ENCODE measurements around the gene CDH13.

Gene CDH13

DNA sequence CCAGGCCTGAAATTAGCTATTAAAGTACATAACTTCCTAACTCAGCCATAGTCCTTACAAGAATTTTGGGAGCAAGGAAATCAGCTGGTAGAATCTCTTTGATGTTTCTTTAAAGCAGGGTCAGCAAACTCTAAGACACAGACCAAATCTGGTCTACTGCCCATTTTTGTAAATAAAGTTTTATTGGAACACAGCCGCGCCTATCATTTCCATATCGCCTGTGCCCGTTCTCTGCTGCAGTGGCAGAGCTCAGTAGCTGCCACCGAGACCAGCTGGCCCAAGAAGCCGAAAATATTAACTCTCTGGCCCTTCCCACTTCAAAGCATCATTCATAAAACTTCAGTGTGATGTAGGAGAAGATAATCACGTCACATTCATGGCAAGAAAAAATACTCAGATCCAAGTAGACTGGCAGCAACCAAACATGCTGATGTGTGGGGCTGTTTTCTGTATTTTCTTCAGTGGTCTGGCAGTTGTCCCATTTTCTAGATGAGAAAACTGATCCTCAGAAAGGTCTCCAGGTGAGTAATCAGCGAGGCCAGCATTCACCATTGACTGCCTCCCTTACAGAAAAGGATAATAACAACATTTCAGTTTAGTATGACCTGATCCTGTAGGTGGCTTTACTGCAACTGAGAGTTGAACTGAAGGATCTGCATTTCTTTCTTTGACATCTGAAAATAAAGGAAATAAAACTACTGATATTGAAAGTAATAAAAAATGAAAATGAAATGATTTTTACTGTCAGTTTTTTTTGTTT lies 1163.1 kb downstream of the CDH13 start:
- no peak for DNase-seq
- H3K36me3 Mint-ChIP-seq (ENCODE audit: low read depth): no peaks in the 10 kb centered on the region
- peak overlapping the region; percentile 57 for H3K27ac Mint-ChIP-seq
- no peaks in the 10 kb centered on the region for H3K27me3 Mint-ChIP-seq (ENCODE audit: low read depth, poor library complexity)
- peaks cover 3% of the 10 kb centered on the region for H3K4me1 Mint-ChIP-seq
- TF ChIP-seq, protein P1, sequence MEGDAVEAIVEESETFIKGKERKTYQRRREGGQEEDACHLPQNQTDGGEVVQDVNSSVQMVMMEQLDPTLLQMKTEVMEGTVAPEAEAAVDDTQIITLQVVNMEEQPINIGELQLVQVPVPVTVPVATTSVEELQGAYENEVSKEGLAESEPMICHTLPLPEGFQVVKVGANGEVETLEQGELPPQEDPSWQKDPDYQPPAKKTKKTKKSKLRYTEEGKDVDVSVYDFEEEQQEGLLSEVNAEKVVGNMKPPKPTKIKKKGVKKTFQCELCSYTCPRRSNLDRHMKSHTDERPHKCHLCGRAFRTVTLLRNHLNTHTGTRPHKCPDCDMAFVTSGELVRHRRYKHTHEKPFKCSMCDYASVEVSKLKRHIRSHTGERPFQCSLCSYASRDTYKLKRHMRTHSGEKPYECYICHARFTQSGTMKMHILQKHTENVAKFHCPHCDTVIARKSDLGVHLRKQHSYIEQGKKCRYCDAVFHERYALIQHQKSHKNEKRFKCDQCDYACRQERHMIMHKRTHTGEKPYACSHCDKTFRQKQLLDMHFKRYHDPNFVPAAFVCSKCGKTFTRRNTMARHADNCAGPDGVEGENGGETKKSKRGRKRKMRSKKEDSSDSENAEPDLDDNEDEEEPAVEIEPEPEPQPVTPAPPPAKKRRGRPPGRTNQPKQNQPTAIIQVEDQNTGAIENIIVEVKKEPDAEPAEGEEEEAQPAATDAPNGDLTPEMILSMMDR (IDR thresholded peaks at IDR 0.05): no peak
- H3K9me3 Mint-ChIP-seq: peaks cover 14% of the 10 kb centered on the region
- H3K4me3 Mint-ChIP-seq: no peak overlapping the region

DNA sequence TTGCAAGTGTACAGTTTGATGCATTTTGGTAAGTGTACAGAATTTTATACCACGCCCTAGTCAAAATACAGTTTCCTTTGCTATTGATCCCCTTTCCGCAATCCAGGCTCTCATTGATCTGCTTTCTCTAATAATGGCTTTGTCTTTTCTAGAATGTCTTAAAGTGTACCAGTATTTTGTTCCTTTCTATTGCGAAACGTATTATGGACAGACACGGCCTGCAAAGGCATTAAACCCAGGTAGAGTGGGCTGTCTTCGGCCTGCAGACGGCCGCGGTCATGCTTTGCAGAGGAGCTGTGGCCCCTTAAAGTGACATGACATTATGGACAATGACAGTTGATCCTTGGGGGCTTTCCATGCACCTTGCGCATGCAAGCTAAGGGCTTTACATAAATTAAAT lies 1165.1 kb downstream of the CDH13 start:
- H3K27me3 Mint-ChIP-seq (ENCODE audit: low read depth, poor library complexity): peaks cover 4% of the 10 kb centered on the region
- no peak for DNase-seq
- H3K27ac Mint-ChIP-seq: no peak overlapping the region

GRCh38 chr16:83792391-83792790 lies 1165.6 kb downstream of the CDH13 start:
- no peak for DNase-seq
- H3K9me3 Mint-ChIP-seq: peaks cover 14% of the 10 kb centered on the region
- no peaks in the 10 kb centered on the region for H3K36me3 Mint-ChIP-seq (ENCODE audit: low read depth)
- peaks cover 6% of the 10 kb centered on the region for H3K27me3 Mint-ChIP-seq (ENCODE audit: low read depth, poor library complexity)
- H3K4me1 Mint-ChIP-seq: peaks cover 18% of the 10 kb centered on the region
- H3K4me3 Mint-ChIP-seq: no peak overlapping the region
- TF ChIP-seq, protein P1 (IDR thresholded peaks at IDR 0.05): no peak
- no peak overlapping the region for H3K27ac Mint-ChIP-seq

More for the DNA sequence above, 1165.1 kb downstream of the CDH13 start:
- Mint-ChIP-seq H3K36me3 (ENCODE audit: low read depth) (no peaks in the 10 kb centered on the region), H3K9me3 (peaks cover 14% of the 10 kb centered on the region), H3K4me3 (no peak overlapping the region), H3K4me1 (peaks cover 13% of the 10 kb centered on the region)
- TF ChIP-seq, protein P1 (IDR thresholded peaks at IDR 0.05): no peak

- TF ChIP-seq, protein P1 (IDR thresholded peaks at IDR 0.05): no peak
- Mint-ChIP-seq H3K27ac (no peak overlapping the region), H3K27me3 (ENCODE audit: low read depth, poor library complexity) (peaks cover 6% of the 10 kb centered on the region), H3K4me1 (peaks cover 18% of the 10 kb centered on the region), H3K4me3 (no peak overlapping the region), H3K36me3 (ENCODE audit: low read depth) (no peaks in the 10 kb centered on the region), H3K9me3 (peaks cover 14% of the 10 kb centered on the region)
- no peak for DNase-seq
Observed at GRCh38 chr16:83793179-83793578, 1166.4 kb downstream of the CDH13 start.

- H3K27me3 Mint-ChIP-seq (ENCODE audit: low read depth, poor library complexity): peaks cover 6% of the 10 kb centered on the region
- H3K9me3 Mint-ChIP-seq: peaks cover 14% of the 10 kb centered on the region
- no peak overlapping the region for H3K27ac Mint-ChIP-seq
- no peaks in the 10 kb centered on the region for H3K36me3 Mint-ChIP-seq (ENCODE audit: low read depth)
- no peak overlapping the region for H3K4me3 Mint-ChIP-seq
- H3K4me1 Mint-ChIP-seq: peaks cover 18% of the 10 kb centered on the region
- DNase-seq: no peak
- TF ChIP-seq, protein P1 (IDR thresholded peaks at IDR 0.05): no peak
Observed at GRCh38 chr16:83794860-83795554, 1168.2 kb downstream of the CDH13 start.

Measured in nephron progenitor cell (in vitro differentiated cells).